ENCODE data around the gene TRIM31. TPM values are rescaled to one million over a fixed set of nuclear protein-coding genes. Genes with fewer than 3 reads are reported as not detected.

Gene TRIM31
- total RNA-seq, 2 experiments from 2014 or later: not detected

DNA sequence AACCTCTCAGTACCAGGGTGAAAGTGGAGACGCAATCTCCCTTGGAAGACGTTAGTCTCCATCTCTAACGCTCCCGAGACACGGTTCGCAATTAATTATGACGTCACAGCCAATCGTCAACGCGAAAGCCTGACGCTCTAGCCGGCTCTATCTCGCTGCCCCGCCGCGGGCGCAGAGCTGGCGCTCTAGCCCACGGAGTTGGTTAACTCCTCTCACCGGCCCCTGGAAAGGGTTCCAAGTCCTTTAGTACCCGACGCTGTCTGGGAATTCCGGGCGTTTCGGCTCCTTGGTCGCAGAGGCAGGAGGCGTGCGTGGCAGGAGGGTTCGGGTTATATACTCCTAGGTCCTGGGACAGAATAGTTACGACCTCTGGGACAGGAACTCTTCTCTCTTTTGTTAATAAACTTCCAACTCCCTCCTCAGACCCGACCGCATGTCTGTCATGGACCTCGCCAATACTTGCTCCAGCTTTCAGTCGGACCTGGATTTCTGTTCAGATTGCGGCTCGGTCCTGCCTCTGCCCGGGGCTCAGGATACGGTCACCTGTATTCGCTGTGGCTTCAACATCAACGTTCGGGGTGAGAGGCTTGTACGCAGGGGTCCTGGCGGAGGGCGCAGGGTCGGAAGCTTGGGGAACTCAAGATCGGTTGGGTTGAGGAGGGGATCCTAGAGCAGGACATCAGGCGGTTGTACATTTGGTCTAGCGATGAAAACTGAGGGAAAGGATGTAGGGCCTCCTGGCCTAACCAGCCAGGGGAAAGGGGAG lies 51.6 kb downstream of the TRIM31 start, which contains the start of gene POLR1H:
Gene POLR1H, plus strand, starts transcription at position 174 of the 766 bp plus-strand sequence. Its CDS starts 260 bp downstream, at position 434.
- Mint-ChIP-seq H3K36me3 (ENCODE audit: low read depth) (peaks cover 31% of the 10 kb centered on the region), H3K4me3 (peak within 1 kb of the TSS; percentile 94)
- CTCF ChIA-PET: interaction anchor here (0.7 to 3.9 kb wide), 9 partner anchors 14 to 309 kb away, joined by 3 to 21 read pairs (median 4); no protein-coding TSS in a partner anchor

DNA sequence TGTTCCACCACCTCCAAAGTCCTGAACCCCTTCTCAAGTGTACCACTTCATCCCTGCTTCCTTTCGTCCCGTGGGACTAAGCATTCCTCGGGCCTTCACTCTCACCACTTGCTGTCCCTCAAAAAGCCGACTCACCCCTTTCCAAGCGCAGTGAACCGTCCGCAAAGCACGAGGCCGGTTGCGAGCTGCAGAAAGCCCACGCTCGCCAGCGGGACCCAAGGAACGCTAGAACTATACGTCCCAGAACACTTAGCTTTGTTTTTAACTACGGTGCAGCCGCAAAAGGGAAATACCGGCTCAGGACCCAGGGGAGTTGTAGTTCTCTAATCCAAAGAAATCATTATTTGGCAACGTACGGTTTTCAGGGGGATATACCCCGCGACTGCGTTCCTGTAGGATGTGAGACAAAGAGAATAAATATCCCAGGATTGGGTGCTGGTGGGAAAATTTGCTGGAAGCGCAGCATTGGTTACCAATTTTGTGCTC lies 52.2 kb downstream of the TRIM31 start:
- peaks cover 37% of the 10 kb centered on the region for H3K4me1 Mint-ChIP-seq
- DNase-seq (peak; percentile 54), ATAC-seq (peak; percentile 19)
- peak overlapping the region; percentile 94 for H3K4me3 Mint-ChIP-seq
- POLR2A ChIA-PET: interaction anchor here (1.0 to 2.9 kb wide), 3 partner anchors 10 to 265 kb away, joined by 3 to 7 read pairs (median 6); partner anchors contain the start of gene TRIM39
- H3K9me3 Mint-ChIP-seq (ENCODE audit: low read depth): peaks cover 3% of the 10 kb centered on the region
- CTCF ChIA-PET: interaction anchor here (0.7 to 3.9 kb wide), 7 partner anchors 21 to 212 kb away, joined by 3 to 21 read pairs (median 5); no protein-coding TSS in a partner anchor
- no peaks in the 10 kb centered on the region for H3K27me3 Mint-ChIP-seq
- intact Hi-C loops (cut with DNase I, micrococcal nuclease): loop anchor here (1.0 to 10.0 kb wide), 7 partner anchors 42 to 624 kb away; partner anchors contain the start of genes HLA-F (in 1 of the 2), PPP1R18 (in 1 of the 2), TRIM26 (in 1 of the 2) and TRIM39 (in 1 of the 2)
- H3K27ac Mint-ChIP-seq: peak overlapping the region; percentile 98
- H3K36me3 Mint-ChIP-seq (ENCODE audit: low read depth): peaks cover 32% of the 10 kb centered on the region

More for the DNA sequence above, 51.6 kb downstream of the TRIM31 start, which contains the start of gene POLR1H:
- ATAC-seq: peak; percentile 88
- intact Hi-C loops (cut with DNase I, micrococcal nuclease): loop anchor here (1.0 to 10.0 kb wide), 6 partner anchors 41 to 624 kb away; partner anchors contain the start of genes HLA-F (in 1 of the 2), PPP1R18 (in 1 of the 2) and TRIM26 (in 1 of the 2)
- POLR2A ChIA-PET: interaction anchor here (0.7 to 2.9 kb wide), 4 partner anchors 9 to 265 kb away, joined by 3 to 7 read pairs (median 4); partner anchors contain the start of gene TRIM39
- Mint-ChIP-seq H3K27ac (peak within 1 kb of the TSS; percentile 98), H3K27me3 (no peaks in the 10 kb centered on the region), H3K9me3 (ENCODE audit: low read depth) (peaks cover 3% of the 10 kb centered on the region), H3K4me1 (peaks cover 43% of the 10 kb centered on the region)
- peak; percentile 92 for DNase-seq

DNA sequence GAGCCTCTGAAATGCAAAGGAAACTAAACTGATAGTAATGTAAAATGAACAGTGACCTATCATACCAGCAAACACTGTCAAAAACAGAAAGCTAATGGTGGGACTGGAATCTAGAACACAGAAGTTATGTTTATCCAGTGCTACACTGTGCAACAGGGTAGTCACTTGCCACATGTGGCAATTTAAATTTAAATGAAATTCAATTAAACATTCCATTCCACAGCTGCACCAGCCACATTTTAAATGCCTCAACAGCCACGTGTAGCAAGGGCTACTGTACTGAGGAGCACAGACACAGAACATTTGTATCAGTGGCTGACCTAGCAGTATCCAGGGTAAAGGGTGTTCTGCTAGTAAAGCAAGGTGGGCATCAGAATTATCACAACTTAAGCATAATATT lies 57.4 kb downstream of the TRIM31 start:
- CTCF ChIA-PET: no interaction called here
- intact Hi-C loops (cut with DNase I, micrococcal nuclease): no loop called here

DNA sequence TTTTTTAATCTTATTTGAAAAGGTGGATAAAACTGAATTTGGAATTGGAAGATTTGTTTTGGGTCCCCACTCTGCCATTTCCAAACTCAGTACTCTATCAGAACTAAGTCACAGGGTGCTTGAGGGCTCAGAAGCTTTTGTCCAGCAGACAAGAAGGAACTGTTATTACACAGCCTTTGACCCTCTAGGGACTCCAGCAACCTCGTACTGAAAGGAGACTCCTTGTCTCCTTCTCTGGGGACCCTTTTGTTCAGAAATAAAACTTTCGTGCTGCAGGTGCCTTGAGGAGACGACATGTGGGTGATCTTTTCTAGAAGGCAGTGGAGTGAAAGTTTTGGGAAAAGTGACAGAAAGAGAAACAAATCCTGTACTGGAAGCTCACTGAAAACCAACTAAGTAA lies 59.2 kb downstream of the TRIM31 start:
- no peak overlapping the region for H3K27ac Mint-ChIP-seq
- intact Hi-C loops (cut with DNase I, micrococcal nuclease): no loop called here
- CTCF ChIA-PET: no interaction called here
- DNase-seq (no peak), ATAC-seq (no peak)
- H3K4me1 Mint-ChIP-seq: no peaks in the 10 kb centered on the region
- H3K4me3 Mint-ChIP-seq: no peak overlapping the region
- peaks cover 13% of the 10 kb centered on the region for H3K36me3 Mint-ChIP-seq (ENCODE audit: low read depth)
- POLR2A ChIA-PET: no interaction called here
- no peaks in the 10 kb centered on the region for H3K9me3 Mint-ChIP-seq (ENCODE audit: low read depth)
- no peaks in the 10 kb centered on the region for H3K27me3 Mint-ChIP-seq

More for the DNA sequence above, 57.4 kb downstream of the TRIM31 start:
- H3K4me3 Mint-ChIP-seq: no peak overlapping the region
- DNase-seq: no peak
- no peak overlapping the region for H3K27ac Mint-ChIP-seq
- H3K36me3 Mint-ChIP-seq (ENCODE audit: low read depth): peaks cover 13% of the 10 kb centered on the region
- peaks cover 11% of the 10 kb centered on the region for H3K4me1 Mint-ChIP-seq
- no peaks in the 10 kb centered on the region for H3K9me3 Mint-ChIP-seq (ENCODE audit: low read depth)
- POLR2A ChIA-PET: no interaction called here
- ATAC-seq: no peak
- H3K27me3 Mint-ChIP-seq: no peaks in the 10 kb centered on the region

Other genes starting within 250 kb of the TRIM31 start
- gene HLA-A, start 170.6 kb downstream of the TRIM31 start, total RNA-seq: 1,000 to 10,000 TPM; 1,053 to 1,189 TPM
- gene POLR1H, start 51.8 kb downstream of the TRIM31 start, total RNA-seq: 10 to 100 TPM; 38.2 to 65.0 TPM
- 10 to 100 TPM; 47.8 to 59.9 TPM for gene PPP1R11, start 45.9 kb downstream of the TRIM31 start, total RNA-seq
- not detected for gene RNF39, start 37.3 kb downstream of the TRIM31 start, total RNA-seq
- not detected for gene TRIM40, start 23.1 kb upstream of the TRIM31 start, total RNA-seq
- under 1 TPM; 0.11 to 0.16 TPM for gene TRIM10, start 48.1 kb upstream of the TRIM31 start, total RNA-seq
- under 1 TPM; 0.18 to 0.26 TPM for gene TRIM15, start 50.5 kb upstream of the TRIM31 start, total RNA-seq
- gene TRIM26, start 100.3 kb upstream of the TRIM31 start, total RNA-seq: 10 to 100 TPM; 48.4 to 60.4 TPM
- 10 to 100 TPM; 16.5 to 17.5 TPM for gene TRIM39, start 213.8 kb upstream of the TRIM31 start, total RNA-seq
- gene RPP21, start 232.1 kb upstream of the TRIM31 start, total RNA-seq: 10 to 100 TPM; 32.6 to 38.1 TPM

All from activated CD4-positive, alpha-beta T cell treated with anti-CD3 and anti-CD28 coated beads for 36 hours (primary cell).